H9 (cell line): Measurements from ENCODE around the gene SCN1B. TPM values are rescaled to one million over a fixed set of nuclear protein-coding genes. Genes with fewer than 3 reads are reported as not detected.

Experiments used
- DNase-seq: peaks from one replicate; pipeline ENCODE4 v3.0.0-alpha.2; 2017
- H2AFZ ChIP-seq: one replicate; pipeline ENCODE4 v1.6.1; 2013; ENCODE audit warnings: mild to moderate bottlenecking, low read length, control low read depth, moderate library complexity
- H2AK5ac ChIP-seq: 2 replicates; pipeline ENCODE4 v1.6.1; 2013; ENCODE audit warnings: low read length, control low read depth, mixed read lengths; ENCODE audit not compliant: insufficient read length
- H2BK120ac ChIP-seq: one replicate; pipeline ENCODE4 v1.6.1; 2013; ENCODE audit warnings: low read depth, mild to moderate bottlenecking, low read length, control low read depth, inconsistent platforms; ENCODE audit not compliant: poor library complexity, severe bottlenecking
- H2BK12ac ChIP-seq: 2 replicates; pipeline ENCODE4 v1.6.1; 2013; ENCODE audit warnings: low read length, control low read depth, mixed read lengths, low read depth; ENCODE audit not compliant: insufficient read length
- H2BK15ac ChIP-seq: 2 replicates; pipeline ENCODE4 v1.6.1; 2013; ENCODE audit warnings: low read depth, low read length, control low read depth
- H2BK20ac ChIP-seq: one replicate; pipeline ENCODE4 v1.6.1; 2013; ENCODE audit warnings: low read depth, mild to moderate bottlenecking, low read length, control low read depth, inconsistent platforms; ENCODE audit not compliant: poor library complexity, severe bottlenecking
- H2BK5ac ChIP-seq: 2 replicates; pipeline ENCODE4 v1.6.1; 2013; ENCODE audit warnings: low read length, control low read depth, mixed read lengths; ENCODE audit not compliant: insufficient read length
- H3K14ac ChIP-seq: 2 replicates; pipeline ENCODE4 v1.6.1; 2013; ENCODE audit warnings: low read length, control low read depth; ENCODE audit not compliant: insufficient read depth
- H3K18ac ChIP-seq: 2 replicates; pipeline ENCODE4 v1.6.1; 2013; ENCODE audit warnings: low read depth, mild to moderate bottlenecking, mixed read lengths, low read length, control low read depth; ENCODE audit not compliant: insufficient read length
- H3K23ac ChIP-seq: 2 replicates; pipeline ENCODE4 v1.6.1; 2013; ENCODE audit warnings: low read length, control low read depth, mixed read lengths, low read depth; ENCODE audit not compliant: insufficient read length
- H3K23me2 ChIP-seq: 2 replicates; pipeline ENCODE4 v1.6.1; 2013; ENCODE audit warnings: low read depth, mild to moderate bottlenecking, mixed read lengths, low read length, control low read depth; ENCODE audit not compliant: insufficient read length, poor library complexity, severe bottlenecking
- H3K27ac ChIP-seq: 2 replicates; pipeline ENCODE4 v1.5.1; 2013; ENCODE audit warnings: low read length, control low read depth, mixed read lengths, low read depth; ENCODE audit not compliant: insufficient read length
- H3K27me3 ChIP-seq: 2 replicates; pipeline ENCODE4 v1.6.1; 2013; ENCODE audit warnings: low read length, control low read depth, inconsistent platforms; ENCODE audit not compliant: insufficient read depth
- H3K4ac ChIP-seq: 2 replicates; pipeline ENCODE4 v1.6.1; 2013; ENCODE audit warnings: low read depth, mild to moderate bottlenecking, control low read depth, inconsistent platforms, low read length, moderate library complexity
- H3K4me1 ChIP-seq: 2 replicates; pipeline ENCODE4 v1.6.1; 2013; ENCODE audit warnings: low read length, control low read depth, inconsistent platforms; ENCODE audit not compliant: insufficient read depth
- H3K4me2 ChIP-seq: 2 replicates; pipeline ENCODE4 v1.6.1; 2013; ENCODE audit warnings: low read length, control low read depth, mixed read lengths; ENCODE audit not compliant: insufficient read length, insufficient read depth
- H3K56ac ChIP-seq: 2 replicates; pipeline ENCODE4 v1.6.1; 2013; ENCODE audit warnings: low read depth, mild to moderate bottlenecking, mixed read lengths, low read length, control low read depth; ENCODE audit not compliant: insufficient read length
- H3K79me1 ChIP-seq: 2 replicates; pipeline ENCODE4 v1.6.1; 2013; ENCODE audit warnings: low read depth, mild to moderate bottlenecking, moderate library complexity, low read length, control low read depth, inconsistent platforms; ENCODE audit not compliant: insufficient read depth, poor library complexity, severe bottlenecking
- H3K79me2 ChIP-seq: 2 replicates; pipeline ENCODE4 v1.6.1; 2013; ENCODE audit warnings: low read length, control low read depth, inconsistent platforms; ENCODE audit not compliant: insufficient read depth
- H3K9ac ChIP-seq: 2 replicates; pipeline ENCODE4 v1.6.1; 2013; ENCODE audit warnings: low read length, control low read depth, mixed read lengths; ENCODE audit not compliant: insufficient read length; ENCODE audit errors: extremely low read depth
- H3K9me3 ChIP-seq: one replicate; pipeline ENCODE4 v1.6.1; 2013; ENCODE audit warnings: low read depth, low read length, inconsistent platforms; ENCODE audit not compliant: control insufficient read depth
- H3T11ph ChIP-seq: one replicate; pipeline ENCODE4 v1.6.1; 2013; ENCODE audit warnings: mild to moderate bottlenecking, low read length, control low read depth, inconsistent platforms
- H4K20me1 ChIP-seq: one replicate; pipeline ENCODE4 v1.6.1; 2013; ENCODE audit not compliant: control insufficient read depth, insufficient read length, insufficient read depth
- H4K5ac ChIP-seq: 2 replicates; pipeline ENCODE4 v1.6.1; 2013; ENCODE audit warnings: low read depth, mild to moderate bottlenecking, mixed read lengths, low read length, control low read depth; ENCODE audit not compliant: insufficient read length
- H4K8ac ChIP-seq: replicated peaks from 2 replicates; pipeline ENCODE4 v1.6.1; 2013; ENCODE audit warnings: low read length, control low read depth, mixed read lengths, low read depth; ENCODE audit not compliant: insufficient read length
- H4K91ac ChIP-seq: 2 replicates; pipeline ENCODE4 v1.6.1; 2013; ENCODE audit warnings: low read depth, mild to moderate bottlenecking, moderate library complexity, mixed read lengths, low read length, control low read depth; ENCODE audit not compliant: insufficient read length
- H3K27ac Mint-ChIP-seq, 3 experiments: 2 replicates in 2 of 3; 3 replicates in 1 of 3; pipeline ENCODE4 v1.8.0; 2020 to 2021; ENCODE audit warnings: mixed read lengths in 3 of 3, mild to moderate bottlenecking in 1 of 3, moderate library complexity in 1 of 3
- H3K27me3 Mint-ChIP-seq: 2 replicates; pipeline ENCODE4 v1.8.0; 2021; ENCODE audit warnings: low read depth, mild to moderate bottlenecking, moderate library complexity, mixed read lengths
- H3K36me3 Mint-ChIP-seq, 3 experiments: 2 replicates in 2 of 3; 3 replicates in 1 of 3; pipeline ENCODE4 v1.8.0; 2020 to 2021; ENCODE audit warnings: low read depth in 3 of 3, mixed read lengths in 3 of 3; ENCODE audit not compliant: insufficient read depth in 1 of 3
- H3K4me1 Mint-ChIP-seq, 2 experiments: 2 replicates each; pipeline ENCODE4 v1.8.0; 2020; ENCODE audit warnings: mixed read lengths in 2 of 2
- H3K4me3 Mint-ChIP-seq, 2 experiments: 2 replicates in 1 of 2; 3 replicates in 1 of 2; pipeline ENCODE4 v1.8.0; 2020 to 2021; ENCODE audit warnings: mild to moderate bottlenecking in 2 of 2, mixed read lengths in 2 of 2, moderate library complexity in 1 of 2
- H3K9me3 Mint-ChIP-seq, 2 experiments: 2 replicates in 1 of 2; 3 replicates in 1 of 2; pipeline ENCODE4 v1.8.0; 2020; ENCODE audit warnings: mild to moderate bottlenecking in 2 of 2, mixed read lengths in 2 of 2, moderate library complexity in 1 of 2
- WGBS: extraction: QIAGEN DNeasy Blood & Tissue Kit; methylation state at CpG from one replicate; pipeline ENCODE4 v1.1.7; 2013; ENCODE audit warnings: missing lambda C conversion rate, low lambda C conversion rate, mixed read lengths; ENCODE audit not compliant: insufficient read length; ENCODE audit errors: extremely low coverage; 5-methylcytosine and 5-hydroxymethylcytosine counted together
- total RNA-seq: library from RNA; stranded (reverse); gene quantifications from 2 replicates; pipeline ENCODE4 v1.2.1, GENCODE V29; 2021
- TF ChIP-seq, protein P1 (sequence below): fragments of 200-600 bp; sonication (generic); conservative IDR thresholded peaks from 3 replicates; pipeline ENCODE4 v1.8.0; 2021; ENCODE audit warnings: antibody characterized with exemption, mild to moderate bottlenecking

The SCN1B gene
- total RNA-seq, 1 experiment from 2014 or later, result 3.8 TPM

DNA sequence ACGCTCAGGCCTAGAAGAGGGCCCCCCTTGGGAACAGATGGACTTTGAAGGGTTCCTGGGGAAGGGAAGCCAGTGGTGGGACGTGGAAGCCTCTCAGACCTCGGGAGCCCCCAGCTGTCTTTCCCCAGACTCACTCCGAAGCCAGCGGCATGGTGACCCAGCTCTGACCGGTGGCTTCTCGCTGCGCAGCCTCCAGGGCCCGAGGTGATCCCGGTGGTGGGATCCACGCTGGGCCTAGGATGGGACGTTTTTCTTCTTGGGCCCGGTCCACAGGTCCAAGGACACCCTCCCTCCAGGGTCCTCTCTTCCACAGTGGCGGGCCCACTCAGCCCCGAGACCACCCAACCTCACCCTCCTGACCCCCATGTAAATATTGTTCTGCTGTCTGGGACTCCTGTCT is 35.9 kb downstream of the SCN1B start:
- Histone ChIP-seq H2BK5ac (no peak overlapping the region), H3K27ac (no peak overlapping the region), H2BK12ac (no peak overlapping the region), H2AK5ac (no peak overlapping the region), H4K8ac (no peak overlapping the region), H3K9me3 (no peaks in the 10 kb centered on the region), H3K23ac (no peak overlapping the region), H2BK15ac (no peak overlapping the region), H3K27me3 (no peaks in the 10 kb centered on the region), H4K91ac (no peak overlapping the region), H3K4me2 (no peak overlapping the region), H3K4ac (no peak overlapping the region; the same call in 1 of the 2 replicates), H2BK20ac (no peak overlapping the region), H3K4me1 (peaks cover 5% of the 10 kb centered on the region; the same call in 1 of the 2 replicates), H3K23me2 (no peaks in the 10 kb centered on the region), H3K9ac (no peak overlapping the region), H2BK120ac (no peak overlapping the region), H3T11ph (no peak overlapping the region), H3K79me2 (no peaks in the 10 kb centered on the region), H3K18ac (no peak overlapping the region), H4K20me1 (no peaks in the 10 kb centered on the region), H2AFZ (no peak overlapping the region), H3K56ac (no peak overlapping the region), H3K14ac (no peak overlapping the region), H4K5ac (no peak overlapping the region), H3K79me1 (no peaks in the 10 kb centered on the region)
- H3K9me3 Mint-ChIP-seq, result peaks cover 6 to 8% of the 10 kb centered on the region in 2 experiments; a peak in 4 of 5 replicates
- peaks cover 0 to 4% (median 0%) of the 10 kb centered on the region in 3 experiments; a peak in 3 of 7 replicates for H3K36me3 Mint-ChIP-seq
- no CpG with 5 or more reads among the region's 15 CpGs for WGBS
- peaks cover 26 to 29% of the 10 kb centered on the region in 2 experiments for H3K4me1 Mint-ChIP-seq
- H3K27ac Mint-ChIP-seq, result peak overlapping the region in 1 of 3 experiments; percentile 95; a peak in 1 of 7 replicates
- no peak for DNase-seq
- no peak overlapping the region for H3K4me3 Mint-ChIP-seq
- TF ChIP-seq, protein P1, sequence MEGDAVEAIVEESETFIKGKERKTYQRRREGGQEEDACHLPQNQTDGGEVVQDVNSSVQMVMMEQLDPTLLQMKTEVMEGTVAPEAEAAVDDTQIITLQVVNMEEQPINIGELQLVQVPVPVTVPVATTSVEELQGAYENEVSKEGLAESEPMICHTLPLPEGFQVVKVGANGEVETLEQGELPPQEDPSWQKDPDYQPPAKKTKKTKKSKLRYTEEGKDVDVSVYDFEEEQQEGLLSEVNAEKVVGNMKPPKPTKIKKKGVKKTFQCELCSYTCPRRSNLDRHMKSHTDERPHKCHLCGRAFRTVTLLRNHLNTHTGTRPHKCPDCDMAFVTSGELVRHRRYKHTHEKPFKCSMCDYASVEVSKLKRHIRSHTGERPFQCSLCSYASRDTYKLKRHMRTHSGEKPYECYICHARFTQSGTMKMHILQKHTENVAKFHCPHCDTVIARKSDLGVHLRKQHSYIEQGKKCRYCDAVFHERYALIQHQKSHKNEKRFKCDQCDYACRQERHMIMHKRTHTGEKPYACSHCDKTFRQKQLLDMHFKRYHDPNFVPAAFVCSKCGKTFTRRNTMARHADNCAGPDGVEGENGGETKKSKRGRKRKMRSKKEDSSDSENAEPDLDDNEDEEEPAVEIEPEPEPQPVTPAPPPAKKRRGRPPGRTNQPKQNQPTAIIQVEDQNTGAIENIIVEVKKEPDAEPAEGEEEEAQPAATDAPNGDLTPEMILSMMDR, result no peak
- H3K27me3 Mint-ChIP-seq, result peaks cover 27% of the 10 kb centered on the region
